Coronary artery (tissue), 2 donors: ENCODE measurements around the gene ATRNL1.

Experiments
- DNase-seq: peaks from one replicate; pipeline ENCODE4 v3.0.0-alpha.2; 2017; ENCODE audit warnings: low spot score
- H3K27ac ChIP-seq, 2 donors: fragments of 200-600 bp; sonication (generic); one replicate each; pipeline ENCODE4 v1.5.1; 2016 to 2019
- H3K4me3 ChIP-seq: fragments of 200-600 bp; sonication (generic); 2 replicates; pipeline ENCODE4 v1.5.1; 2016; ENCODE audit warnings: mild to moderate bottlenecking, moderate library complexity
- TF ChIP-seq, protein P1 (sequence below): fragments of 200-600 bp; sonication (generic); IDR thresholded peaks from one replicate; pipeline ENCODE4 v1.5.1; 2019; ENCODE audit warnings: antibody characterized with exemption

ATRNL1 gene

GRCh38 chr10:115902596-115902995 is 809.4 kb downstream of the ATRNL1 start:
- Histone ChIP-seq H3K4me3 (no peak overlapping the region), H3K27ac (no peak overlapping the region)
- TF ChIP-seq, protein P1, sequence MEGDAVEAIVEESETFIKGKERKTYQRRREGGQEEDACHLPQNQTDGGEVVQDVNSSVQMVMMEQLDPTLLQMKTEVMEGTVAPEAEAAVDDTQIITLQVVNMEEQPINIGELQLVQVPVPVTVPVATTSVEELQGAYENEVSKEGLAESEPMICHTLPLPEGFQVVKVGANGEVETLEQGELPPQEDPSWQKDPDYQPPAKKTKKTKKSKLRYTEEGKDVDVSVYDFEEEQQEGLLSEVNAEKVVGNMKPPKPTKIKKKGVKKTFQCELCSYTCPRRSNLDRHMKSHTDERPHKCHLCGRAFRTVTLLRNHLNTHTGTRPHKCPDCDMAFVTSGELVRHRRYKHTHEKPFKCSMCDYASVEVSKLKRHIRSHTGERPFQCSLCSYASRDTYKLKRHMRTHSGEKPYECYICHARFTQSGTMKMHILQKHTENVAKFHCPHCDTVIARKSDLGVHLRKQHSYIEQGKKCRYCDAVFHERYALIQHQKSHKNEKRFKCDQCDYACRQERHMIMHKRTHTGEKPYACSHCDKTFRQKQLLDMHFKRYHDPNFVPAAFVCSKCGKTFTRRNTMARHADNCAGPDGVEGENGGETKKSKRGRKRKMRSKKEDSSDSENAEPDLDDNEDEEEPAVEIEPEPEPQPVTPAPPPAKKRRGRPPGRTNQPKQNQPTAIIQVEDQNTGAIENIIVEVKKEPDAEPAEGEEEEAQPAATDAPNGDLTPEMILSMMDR, result no peak

DNA sequence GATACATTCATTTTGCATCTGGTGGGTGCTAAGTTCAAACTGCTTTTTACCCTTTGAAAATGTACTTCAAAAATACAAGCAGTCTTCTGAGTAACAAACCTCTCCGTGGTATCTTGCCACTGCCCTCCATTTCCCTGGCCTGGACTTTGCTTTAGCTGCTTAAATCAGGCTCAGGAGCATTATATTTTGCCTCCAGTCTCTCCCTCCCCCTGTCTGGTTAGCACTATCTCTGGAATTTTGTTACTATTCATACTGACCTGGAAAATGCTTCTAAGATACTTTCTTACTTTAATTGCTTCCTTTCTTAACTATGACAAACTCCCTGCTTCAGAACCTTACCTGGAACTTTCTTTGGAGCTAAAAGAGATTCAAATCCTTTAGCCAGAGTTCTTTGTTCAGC is 810.0 kb downstream of the ATRNL1 start:
- Histone ChIP-seq H3K4me3 (no peak overlapping the region), H3K27ac (no peak overlapping the region)
- no peak for DNase-seq
- TF ChIP-seq, protein P1, result no peak

More at GRCh38 chr10:115902596-115902995, 809.4 kb downstream of the ATRNL1 start:
- DNase-seq, result no peak

DNA sequence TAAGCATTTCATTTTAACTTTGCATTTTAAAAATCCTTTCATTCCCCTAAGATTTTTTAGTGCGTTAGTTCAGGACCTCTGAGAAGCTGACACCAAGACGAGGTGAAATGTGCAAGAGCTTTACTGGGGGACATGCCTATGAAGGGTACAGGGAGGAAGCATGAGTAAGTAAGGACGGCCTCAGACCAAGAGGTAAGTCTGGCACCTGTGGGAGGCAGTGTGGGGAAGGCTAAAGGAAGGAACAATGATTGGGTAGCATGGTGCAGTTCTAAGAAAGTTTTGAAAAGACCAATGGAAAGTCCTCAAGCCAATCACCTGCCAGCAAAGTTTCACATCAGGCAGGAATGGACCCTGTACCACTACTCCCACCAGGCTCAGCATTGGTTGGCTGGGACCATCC is 810.7 kb downstream of the ATRNL1 start:
- TF ChIP-seq, protein P1, result no peak
- no peak overlapping the region for H3K27ac ChIP-seq
- DNase-seq, result no peak
- no peak overlapping the region for H3K4me3 ChIP-seq

GRCh38 chr10:115909037-115909436 is 815.9 kb downstream of the ATRNL1 start:
- Histone ChIP-seq H3K4me3 (no peak overlapping the region), H3K27ac (no peak overlapping the region)
- TF ChIP-seq, protein P1, result no peak
- DNase-seq, result no peak

DNA sequence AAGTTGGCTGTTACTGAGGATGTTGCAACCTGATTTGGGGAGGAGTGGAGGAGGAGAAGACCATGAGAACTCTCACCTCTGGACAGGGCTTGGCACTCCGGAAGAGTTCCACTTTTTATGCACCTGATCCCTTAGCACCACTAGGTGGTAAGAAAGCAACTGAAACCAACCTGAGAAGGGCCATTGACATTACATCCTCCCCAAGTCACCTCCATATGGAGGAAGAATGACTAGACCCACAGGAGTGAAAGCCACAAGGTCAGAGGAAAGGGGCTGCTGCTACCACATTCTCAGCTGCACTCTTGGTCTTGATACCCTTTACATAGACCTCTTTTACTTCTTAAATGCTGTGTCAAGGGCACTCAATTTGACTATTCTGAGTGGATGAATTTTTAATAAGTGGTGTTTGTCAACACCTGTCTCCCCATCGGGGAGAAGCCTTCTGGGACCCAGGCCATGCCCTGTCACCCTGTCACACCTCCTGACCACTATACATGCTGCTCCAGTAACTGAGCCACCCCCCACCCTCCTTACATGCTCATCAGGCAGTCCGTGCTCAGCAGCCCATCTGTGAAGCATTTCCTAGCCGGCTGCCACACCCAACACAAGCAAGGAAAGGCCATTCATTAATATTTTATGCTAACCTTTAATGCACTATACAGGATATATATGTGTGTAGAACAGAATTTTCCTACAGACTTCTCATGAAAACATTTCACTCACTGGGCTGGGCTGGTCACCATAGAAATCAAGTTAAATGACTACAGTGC is 817.0 kb downstream of the ATRNL1 start:
- Histone ChIP-seq H3K27ac (no peak overlapping the region), H3K4me3 (no peak overlapping the region)
- no peak for DNase-seq
- TF ChIP-seq, protein P1, result no peak

- TF ChIP-seq, protein P1, result no peak
- no peak for DNase-seq
- no peak overlapping the region for H3K4me3 ChIP-seq
- no peak overlapping the region for H3K27ac ChIP-seq
Observed at GRCh38 chr10:115914475-115914874, 821.3 kb downstream of the ATRNL1 start.

DNA sequence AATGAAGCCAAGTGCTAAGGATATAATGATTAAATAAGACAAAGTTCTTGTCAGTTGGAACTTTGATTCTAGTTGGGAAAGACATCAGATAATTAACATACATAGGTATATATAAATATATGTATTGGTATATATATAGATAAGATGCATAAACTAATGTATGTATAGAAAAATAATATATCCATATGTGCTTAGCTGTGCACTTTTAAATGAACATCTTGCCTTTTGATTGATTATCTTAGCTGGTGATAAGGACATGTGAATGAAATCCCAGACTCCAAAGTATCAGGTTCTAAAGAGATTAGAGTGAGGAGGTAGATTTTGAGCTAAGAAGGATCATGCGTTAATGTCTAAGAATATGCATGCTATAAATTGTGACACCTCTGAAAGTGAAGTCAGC is 822.3 kb downstream of the ATRNL1 start:
- no peak for DNase-seq
- H3K4me3 ChIP-seq, result no peak overlapping the region
- no peak overlapping the region for H3K27ac ChIP-seq
- TF ChIP-seq, protein P1, result no peak
